Activated T-cell treated with anti-CD3 and anti-CD28 coated beads for 48 hours (primary cell): ENCODE data around the gene NAPB.

Experiments used
- DNase-seq: peaks from one replicate; pipeline ENCODE4 v3.0.0-alpha.2; 2020; ENCODE audit warnings: low read depth

Gene NAPB

DNA sequence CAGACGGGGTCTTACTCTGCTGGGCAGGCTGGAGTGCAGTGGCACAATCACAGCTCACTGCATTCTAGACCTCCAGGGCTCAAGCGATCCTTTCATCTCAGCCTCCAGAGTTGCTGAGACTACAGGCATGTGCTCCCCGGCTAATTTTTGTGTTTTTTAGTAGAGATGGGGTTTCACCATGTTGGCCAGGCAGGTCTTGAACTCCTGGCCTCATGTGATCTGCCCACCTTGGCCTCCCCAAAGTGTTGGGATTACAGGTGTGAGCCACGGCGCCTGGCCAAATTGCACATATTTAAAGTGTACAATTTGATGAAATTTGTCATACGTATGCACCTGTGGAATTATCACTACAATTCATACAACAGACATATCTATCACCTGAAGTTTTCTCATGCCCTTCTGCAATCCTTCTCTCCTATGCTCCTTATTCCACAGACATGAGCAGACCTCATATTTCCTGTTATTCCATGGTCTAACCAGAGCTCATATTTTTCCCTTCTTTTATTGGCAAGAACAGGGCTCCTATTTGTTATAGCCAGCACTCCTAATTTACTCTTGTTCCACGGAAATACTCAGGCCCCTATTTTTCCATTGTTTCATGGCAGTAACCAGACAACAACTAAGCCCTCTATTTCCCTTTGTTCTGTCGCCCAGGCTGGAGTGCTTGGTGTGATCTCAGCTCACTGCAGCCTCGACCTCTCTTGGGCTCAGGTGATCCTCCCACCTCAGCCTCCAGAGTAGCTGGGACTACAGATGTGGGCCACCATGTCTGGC is 16.0 kb upstream of the NAPB start:
- no peak for DNase-seq

DNA sequence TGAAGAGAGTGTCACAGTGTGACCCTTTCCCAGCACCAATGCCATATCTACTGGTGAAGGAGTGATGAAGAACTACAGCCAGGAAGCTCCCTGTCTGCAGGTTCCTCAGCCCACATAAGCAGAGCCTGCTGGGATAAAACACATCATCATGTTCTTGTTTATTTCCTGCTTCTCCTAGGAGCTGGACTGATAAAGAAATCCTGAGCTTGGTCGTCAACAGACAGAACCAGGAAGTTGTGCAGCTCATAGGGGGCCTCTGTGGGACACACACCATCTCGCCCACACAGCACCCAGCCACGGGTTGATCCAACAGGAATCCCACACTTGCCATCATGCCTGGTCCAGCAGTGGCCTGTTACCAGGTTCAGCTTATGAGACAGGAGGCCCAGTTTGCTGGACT is 15.4 kb upstream of the NAPB start:
- DNase-seq: no peak

DNA sequence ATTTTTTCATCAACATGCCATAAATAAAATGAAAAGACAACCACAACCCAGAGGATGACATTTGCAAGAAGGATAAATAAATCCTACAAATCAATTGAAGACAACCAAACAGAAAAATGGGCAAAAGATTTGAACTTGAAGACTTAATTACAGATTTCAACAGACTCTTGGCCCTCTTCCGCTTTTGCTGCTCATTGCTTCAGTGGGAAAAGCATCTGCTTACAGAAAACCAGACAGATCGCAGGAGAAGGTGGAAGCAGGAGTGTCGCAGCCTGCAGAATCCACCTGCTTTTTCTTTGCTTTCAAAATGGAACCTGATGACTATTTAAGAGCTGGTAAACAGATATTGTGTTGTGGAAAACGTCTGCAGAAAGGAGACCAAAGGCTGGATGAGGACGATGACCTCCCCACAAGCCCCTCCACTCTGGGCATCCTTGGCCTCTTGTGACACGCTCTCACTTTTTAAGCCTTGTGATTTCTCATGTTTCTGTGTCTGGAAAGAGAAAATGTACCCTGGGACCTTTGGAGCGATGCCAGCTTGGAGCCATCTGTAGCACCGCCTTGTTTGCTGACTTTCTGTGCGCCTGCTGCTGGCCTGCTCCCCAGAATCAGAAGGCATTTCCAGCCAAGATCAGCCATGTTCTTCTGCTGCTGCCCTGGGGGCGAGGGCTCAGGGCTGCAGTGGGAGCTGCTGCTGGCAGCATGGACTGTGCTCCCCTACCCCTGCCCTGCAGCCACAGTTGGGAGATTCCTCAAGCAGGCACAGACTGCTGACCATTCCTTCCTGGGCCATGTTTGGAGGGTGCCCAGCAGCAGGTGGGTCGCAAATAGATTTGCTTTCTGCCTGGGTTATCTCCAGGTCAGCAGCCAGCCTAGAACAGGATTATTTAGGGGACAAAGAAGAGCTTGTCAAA is 14.6 kb upstream of the NAPB start:
- DNase-seq: no peak

DNA sequence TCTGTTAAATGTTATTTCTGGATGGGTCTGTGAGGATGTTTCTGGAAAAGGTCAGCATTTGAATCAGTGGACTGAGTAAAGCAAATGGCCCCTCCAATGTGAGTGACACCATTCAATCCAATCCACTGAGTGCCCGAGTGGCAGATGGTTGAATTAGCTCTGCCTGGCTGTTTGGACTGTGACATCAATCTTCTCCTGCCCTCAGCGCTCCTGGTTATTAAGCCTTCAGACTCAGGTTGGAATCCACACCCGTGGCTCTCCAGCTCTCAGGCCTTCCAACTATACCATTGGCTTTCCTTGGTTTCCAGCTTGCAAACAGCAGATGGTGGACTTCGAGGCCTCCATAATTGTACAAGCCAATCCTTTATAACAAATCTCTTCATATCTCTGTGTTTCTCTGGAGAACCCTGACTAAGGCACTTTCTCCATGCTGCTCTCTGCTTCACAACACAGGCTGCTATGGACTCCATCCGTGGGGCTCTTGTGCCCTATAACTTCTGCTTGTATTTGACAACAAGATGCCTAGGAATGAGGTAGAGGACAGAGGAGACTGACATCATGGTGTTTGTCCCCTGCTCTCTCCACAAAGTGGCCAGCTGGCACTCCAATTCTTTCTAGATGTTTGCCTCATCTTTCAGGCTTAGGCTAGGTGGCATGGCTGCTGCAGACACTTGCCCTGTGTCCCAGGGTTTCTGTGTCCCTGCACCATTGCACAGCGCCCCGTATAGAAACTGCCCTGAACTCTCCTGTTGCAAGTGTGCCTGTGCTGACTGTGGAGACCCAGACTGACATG is 13.4 kb upstream of the NAPB start:
- no peak for DNase-seq

DNA sequence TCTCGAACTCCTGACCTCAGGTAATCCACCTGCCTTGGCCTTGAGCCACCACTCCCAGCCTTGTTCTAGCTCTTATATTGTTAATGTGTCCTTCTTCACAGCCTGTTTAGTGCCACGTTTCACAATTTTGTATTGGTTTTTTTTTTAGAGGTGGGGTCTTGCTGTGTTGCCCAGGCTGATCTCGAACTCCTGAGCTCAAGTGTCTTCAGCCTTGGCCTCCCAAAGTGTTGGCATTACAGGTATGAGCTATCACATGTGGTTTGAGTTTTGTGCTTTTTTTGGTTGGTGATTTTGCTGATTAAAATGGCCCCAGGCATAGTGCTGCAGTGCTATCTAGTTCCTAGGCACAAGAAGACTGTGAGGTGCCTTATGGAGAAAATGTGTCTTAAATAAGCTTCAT is 12.3 kb upstream of the NAPB start:
- DNase-seq: no peak

DNA sequence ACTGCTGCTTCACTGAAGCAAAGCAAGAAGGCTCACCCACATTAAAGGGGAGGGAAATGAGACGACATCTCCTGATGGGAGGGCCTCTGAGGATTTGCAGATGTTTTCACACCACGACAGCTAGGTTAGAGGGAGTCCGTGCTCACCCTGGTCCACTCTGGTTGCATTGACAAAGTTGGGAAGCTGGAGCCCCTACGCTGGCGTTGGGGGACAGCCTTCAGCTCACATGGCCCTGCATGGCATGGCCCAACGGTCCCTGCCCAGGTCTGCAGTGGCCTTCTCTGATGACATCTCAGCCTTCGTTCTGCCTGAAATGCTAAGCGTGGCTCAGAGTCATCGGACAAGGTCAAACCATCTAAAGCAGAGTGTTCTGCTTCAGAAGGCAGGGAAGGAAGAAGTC is 3.8 kb upstream of the NAPB start:
- no peak for DNase-seq

DNA sequence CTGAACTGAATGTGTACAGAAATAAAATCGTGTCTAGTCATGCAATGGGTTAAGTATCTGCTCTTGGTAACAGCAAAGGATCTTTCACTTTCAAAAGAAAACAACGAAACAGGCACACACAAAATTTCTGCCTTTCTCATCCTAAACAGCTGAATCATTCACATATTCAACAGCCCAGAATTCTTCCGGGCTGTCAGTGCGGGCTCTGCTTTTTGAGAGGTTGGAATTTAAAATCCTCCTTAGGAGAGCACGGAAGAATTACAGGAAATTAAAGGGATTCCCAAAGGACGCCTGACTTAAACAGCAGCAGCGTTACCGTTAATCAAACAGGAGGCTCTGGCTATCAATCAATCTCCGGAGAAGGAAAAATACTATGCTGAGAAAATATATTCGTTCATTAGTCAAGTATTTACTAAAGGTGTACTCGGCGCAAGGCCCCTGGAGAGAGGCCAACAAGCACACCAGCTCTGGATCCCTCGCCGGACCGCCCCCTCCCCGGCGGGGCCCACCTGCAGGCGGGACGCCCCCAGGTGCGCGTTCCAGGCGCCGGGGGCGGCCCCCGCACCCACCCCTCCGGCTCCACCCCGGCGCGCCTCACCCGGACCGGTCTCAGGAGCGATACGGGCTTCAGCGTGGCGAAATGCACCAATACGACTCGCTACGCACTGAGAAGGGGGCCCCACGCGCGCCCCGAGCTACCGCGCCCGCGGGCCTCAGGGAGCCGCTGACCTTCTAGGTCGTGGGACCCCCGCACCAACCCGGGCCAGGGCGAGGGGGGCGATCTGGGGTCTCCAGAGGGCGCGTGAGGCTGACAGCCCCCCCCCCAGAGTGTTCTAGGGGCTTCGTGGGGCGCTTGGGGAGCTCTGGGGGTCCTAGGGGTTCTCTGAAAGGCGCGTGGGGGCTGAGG is 1.0 kb downstream of the NAPB start:
- peak; percentile 41 for DNase-seq

DNA sequence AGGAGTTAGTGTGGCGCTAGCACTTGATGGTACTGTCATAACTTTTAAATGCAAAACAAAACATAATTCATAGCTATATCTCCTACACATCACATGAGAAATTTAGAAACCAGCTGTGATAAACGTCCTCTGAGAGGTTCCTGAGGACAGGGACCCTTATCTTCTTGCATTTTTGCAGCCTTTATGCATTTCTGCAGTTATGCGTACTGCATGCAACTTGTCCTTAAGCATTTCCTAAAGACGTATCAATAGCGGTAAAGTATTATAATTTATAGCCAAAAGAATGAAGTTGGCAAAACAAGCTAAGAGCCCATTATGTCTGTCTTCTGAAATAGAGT is 1.7 kb downstream of the NAPB start:
- no peak for DNase-seq

DNA sequence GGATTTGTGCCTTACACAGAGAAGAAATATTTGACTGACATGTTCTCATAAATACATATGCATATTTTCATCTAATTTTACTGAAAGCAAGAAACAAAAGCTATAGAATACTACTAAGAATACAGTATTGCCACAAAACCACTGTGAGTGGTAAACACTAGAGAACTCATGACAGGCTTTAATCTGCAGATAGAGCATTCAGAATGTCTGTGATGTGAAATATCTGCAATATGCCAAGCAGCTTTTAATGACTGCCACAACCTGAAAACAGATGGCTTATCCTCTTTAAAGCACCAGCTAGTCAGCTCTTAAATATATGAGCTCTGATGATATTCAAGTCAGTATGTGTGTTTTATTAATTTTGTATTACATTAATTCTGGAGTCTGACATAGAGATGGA is 3.4 kb downstream of the NAPB start:
- DNase-seq: no peak

DNA sequence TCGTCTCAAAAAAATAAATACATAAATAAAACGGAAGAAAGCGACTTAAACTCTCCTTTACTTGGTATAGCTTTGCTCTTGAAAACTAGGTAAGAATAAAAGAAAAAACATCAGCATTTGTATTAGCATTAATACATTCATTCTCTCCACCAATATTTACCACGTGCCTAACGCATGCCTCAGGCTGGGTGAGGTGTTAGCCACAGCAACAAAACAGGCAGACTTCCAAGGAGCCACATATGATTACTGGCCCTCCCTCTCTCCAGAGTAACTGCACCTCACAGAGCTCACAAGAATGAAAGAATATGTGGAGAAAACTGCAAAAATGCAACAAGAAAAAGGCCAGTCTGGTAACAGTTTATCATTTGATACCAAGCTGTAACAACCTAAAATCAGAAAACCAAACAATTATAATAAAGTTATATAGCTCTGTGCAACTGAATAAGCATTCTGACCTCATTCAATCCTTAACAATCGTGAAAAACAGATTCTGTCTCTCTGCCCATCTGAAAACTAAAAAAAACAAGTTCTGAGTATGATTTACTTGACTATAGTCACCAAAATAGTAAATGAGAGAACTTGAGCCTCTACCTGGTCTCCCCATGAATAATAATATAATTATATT is 5.2 kb downstream of the NAPB start:
- no peak for DNase-seq

DNA sequence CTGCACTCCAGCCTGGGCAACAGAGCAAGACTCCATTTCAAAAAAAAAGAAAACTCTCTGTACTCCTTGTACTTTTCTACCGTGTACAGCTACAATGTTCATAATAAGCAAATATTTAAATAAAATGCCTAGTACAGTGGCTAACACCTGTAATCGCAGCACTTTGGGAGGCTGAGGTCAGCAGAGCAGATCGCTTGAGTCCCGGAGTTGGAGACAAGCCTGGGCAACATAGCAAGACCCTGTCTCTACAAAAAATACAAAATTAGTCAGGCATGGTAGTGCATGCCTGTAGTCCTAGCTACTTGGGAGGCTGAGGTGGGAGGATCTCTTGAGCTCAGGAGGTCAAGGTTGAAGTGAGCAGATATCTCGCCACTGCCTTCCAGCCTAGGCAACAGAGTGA is 5.7 kb downstream of the NAPB start:
- no peak for DNase-seq

DNA sequence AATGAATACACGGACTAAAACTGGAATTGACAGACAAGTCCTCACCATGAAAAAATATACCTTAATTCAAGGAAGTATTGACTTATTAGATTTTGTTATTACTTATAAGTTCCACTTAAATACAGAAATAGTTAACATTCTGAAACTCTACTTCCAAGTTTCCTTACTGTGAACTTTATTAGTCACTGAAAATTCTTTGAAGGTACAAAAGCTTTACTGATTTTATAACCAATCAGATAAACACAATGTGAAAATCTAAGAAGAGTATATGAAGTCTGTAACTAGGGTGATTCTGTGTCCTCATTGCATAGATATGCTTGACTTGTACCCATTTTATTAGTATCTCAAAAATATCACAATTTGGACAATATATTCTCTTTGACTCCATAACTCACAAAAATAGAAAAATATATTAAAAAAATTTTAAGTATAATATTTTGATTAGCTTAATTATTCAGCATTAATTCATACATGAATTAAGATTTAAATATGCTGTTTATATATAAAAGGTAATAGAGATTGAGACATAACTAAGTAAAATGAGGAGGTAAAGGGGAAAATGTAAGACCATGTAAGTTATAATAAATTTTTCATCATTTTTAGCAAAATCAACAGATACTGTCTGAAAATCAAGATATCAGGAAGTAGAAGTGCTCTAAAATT is 6.6 kb downstream of the NAPB start:
- DNase-seq: no peak

DNA sequence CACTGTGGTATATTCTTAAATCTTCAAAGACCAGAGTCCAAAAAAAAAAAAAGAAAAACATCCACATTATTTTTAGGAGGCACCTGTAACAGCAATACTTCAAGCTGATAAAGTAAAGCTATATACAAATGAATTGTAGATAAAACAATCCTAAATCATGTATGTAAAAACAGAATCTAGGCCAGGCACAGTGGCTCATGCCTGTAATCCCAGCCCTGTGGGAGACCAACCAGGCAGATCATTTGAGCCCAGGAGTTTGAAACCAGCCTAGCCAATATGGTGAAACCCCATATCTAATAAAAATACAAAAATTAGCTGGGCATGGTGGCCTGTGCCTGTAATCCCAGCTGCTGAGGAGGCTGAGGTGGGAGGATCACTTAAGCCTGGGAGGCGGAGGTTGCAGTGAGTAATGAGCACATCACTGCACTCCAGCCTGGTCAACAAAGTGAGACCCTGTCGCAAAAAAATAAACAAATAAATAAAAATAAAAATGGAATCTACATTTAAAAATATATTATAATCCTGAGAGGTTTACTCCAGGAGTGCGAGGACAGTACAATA is 7.3 kb downstream of the NAPB start:
- DNase-seq: no peak

DNA sequence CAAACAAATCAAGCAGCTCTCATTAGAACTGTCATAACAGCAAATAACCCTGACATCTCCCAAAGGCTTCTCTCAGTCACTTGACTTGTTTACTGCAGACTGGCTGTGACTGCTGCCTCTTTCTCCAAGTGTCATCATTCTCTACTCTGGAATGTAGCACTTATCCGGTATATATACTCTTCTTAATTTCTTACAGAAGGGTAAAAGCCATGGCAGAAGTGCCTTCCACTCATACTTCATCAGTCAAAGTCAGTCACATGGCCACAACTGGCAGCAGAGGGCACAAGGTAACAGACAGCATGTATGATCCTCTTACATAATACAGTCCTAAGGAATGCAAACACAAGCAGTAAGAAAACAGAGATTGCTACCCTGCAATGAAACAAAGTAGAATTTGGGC is 9.3 kb downstream of the NAPB start:
- DNase-seq: no peak

DNA sequence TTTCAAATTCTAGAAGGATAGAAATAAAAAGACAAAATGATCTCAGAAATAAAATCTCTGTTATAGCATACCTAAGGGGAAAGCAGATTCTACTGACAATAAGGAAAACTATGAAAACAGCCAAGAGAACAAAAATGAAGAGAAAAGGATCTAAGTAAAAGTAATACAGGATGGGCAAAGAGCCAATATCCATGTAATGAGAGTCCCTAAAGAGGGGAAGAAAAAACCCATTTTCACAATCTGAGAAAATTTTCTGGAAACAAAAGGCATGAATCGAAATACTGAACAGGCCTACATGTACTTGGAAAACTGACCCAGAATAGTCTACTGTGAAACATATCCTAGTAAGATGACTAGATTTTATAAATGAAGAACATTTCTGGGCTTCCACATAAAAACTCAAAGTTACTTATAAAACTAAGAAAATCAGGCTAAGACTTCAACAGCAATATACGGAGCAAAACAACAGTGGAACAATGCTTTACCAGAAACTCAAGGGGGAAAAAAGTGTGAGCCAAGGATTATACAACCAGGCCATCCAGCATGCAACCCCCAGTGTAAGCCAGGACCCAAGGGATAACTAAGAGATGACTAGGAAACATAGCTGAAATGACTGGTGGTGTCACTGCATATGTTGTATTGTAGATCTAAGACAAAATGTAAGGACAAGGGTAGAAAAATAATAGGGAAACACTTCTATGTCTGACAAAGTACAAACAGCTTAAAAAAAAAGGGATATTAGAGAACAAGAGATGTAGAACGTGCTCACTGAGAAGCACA is 10.2 kb downstream of the NAPB start:
- no peak for DNase-seq

DNA sequence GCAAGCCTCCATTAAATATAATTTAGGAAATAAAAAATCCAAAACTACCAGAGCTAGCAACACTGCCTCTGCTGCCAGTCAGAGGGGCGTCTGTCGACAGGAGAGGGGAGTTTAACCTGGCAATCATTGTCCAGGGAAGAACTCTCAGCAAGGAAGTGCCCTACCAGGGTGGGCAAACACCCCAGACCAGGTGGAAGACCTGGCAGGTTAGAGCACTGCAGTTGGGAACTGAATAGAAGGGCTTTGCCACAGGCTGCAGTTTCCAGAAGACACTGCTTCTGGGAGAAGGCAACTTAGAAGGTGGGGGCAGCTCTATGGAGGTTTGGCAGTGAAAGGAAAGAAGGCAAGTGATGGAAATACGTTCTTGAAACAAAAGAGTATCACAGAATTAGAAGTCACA is 11.5 kb downstream of the NAPB start:
- no peak for DNase-seq

DNA sequence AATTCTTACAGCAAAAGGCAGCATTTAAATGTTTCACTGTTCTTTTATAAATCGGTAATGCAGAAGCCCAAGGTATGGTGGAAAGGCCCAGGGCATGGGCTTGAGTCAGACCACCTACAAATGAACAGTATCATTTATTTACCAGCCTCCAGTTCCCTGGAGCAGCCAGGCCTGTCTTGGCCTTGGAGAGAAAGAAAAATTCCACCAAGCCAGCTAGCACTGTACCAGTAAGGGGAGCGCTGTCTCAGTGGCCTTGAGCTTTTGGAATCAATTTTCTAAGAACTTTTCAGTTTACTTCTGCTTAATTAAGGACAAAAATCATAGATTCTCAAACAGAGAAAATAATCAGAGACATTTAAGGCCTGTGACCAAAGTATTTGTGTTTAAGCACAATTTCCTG is 12.3 kb downstream of the NAPB start:
- DNase-seq: no peak

DNA sequence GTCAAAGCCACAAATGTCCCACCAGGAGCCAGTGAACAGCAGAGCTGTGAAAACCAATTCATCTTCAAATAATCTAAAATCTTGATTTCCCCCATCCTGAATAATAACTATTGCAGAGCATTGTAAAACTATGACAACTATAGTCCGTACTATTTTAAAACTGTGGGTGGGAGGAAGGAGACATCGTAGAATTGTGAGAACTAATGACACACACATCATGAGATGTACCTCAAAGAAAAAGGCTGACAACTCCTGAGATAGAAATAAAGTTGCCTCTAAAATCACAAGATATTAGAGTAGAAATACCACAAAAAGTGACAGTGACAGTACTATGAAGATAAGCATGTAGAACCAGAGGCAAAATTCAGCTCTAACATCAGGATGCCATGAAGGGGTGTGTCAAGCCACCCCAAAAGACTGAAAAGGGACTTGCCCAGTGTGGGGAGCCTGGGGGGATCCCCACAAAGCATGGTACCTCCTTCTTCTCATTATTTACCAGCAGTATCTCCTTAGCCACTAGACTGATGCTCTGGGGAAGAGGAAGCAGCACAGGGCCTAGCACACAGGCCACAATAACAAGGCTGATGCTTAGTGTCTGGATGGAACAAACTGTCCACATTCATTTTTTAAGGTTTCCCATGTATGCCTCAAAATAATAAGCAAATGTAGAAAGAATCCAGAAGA is 13.4 kb downstream of the NAPB start:
- no peak for DNase-seq

DNA sequence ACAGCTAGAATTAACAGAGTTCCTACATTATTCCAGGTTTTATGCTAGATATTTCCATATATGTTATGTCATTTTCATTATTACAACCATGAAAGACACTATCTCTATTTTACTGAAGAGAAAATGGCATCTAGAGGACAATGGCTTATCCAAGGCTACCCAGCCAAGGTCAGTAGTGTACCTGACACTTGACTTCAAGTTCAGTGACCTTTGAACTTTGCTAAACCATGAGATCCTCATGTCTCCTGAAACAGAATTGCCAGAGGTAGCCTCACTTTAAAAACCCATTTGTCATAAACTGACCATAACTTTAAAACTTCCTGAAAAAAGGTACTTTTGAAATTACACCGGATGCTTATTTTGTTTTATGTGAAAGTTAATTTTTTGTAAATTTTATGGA is 14.4 kb downstream of the NAPB start:
- no peak for DNase-seq
